GM15510 (cell line): ENCODE measurements around the gene POU3F1.

Experiments used
- POLR2A ChIP-seq: IDR thresholded peaks from 3 replicates; pipeline ENCODE4 v1.6.1; 2011; ENCODE audit warnings: borderline replicate concordance; ENCODE audit not compliant: insufficient read length; ENCODE audit errors: extremely low read depth

POU3F1 gene

DNA sequence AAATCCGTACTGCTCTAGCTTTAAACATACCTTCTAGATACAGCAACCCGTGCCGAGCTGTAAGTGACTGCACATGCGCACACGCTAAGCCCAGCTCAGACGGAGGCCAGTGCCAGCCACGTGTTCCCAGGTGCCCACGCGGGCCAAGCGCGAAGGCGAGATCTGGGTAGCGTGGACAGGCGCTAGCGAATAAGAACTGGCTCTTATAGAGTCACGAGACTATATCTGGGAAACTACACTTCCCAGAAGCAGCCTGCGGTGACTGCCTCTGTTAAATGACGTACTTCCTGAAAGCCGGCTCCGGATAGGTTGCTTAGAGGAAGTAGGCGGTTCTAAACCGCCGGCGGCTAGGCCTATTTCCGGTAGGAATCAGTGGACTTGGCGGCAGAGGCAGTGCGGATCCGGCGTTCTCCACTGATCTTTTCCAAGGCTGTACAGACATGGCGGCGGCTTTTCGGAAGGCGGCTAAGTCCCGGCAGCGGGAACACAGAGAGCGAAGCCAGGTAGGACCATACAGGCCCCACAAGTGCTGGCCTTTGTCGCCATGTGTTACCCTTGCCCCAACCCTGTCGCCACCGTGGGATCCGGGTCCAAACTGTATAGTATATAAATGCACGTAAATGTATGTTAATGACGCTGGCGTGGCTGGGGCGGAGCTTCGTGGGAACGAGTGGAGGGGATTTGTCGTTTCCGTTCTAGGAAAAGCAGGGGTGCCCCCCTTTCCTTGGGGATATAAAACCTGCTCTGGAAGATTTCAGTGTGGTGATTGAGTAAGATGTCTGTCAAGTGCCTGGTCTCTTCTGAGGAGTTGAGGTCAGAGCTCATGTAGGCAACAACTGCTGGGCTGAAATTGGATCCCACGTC, 34.0 kb downstream of the POU3F1 start, which contains the start of gene UTP11:
TSS of gene UTP11 (plus strand) at position 372 of the 864 bp plus-strand sequence. CDS start at position 441, 69 bp downstream.
- peak; percentile 74 for TF ChIP-seq POLR2A

DNA sequence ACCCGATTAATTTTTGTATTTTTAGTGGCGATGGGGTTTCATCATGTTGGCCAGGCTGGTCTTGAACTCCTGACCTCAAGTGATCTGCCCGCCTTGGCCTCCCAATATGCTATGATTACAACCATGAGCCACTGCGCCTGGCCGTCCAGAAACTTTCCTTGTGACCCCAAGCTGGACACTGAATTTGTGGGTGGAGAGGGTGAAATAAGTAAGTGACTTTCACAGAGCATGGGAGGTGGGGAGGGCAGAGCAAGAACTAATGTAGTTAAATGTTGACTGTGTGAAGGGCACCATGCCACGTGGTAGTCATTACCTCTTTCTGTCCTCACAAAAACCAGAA, 36.8 kb downstream of the POU3F1 start:
- no peak for TF ChIP-seq POLR2A

DNA sequence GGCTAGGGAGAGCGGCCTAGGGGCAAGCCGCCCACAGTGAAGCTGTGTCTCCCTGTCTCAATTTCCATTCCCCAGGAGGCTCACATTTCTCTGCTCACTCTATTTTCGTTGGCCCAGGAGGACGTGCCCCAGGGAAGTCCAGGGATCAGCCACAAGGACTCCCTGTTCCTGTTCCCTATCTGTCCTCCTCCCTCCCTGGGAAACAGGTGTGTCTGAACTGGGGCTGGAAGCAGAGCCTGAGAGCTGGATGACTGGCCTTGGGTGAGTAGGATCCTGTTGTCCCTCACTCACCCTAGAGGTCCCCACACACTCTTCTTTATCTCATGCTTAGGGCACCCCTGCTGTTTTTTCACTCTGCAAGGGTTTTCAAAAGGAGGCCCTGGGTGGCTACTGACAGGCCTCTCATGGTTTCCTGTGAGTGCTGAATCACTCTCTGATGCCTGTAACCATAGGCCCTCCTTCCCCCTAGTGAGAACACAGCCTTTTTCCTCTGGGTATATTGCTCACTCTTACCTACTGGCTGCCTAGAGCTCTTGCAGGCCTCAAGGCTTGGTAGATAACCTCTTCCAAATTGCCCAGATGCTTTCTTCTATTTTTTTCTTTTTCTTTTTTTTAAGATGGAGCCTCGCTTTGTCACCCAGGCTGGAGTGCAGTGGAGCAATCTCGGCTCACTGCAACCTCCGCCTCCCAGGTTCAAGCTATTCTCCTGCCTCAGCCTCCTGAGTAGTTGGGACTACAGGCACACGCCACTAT, 37.3 kb downstream of the POU3F1 start:
- TF ChIP-seq POLR2A = no peak

- no peak for TF ChIP-seq POLR2A
These were observed 40.4 kb downstream of the POU3F1 start for GRCh38 chr1:38006008-38006828.

DNA sequence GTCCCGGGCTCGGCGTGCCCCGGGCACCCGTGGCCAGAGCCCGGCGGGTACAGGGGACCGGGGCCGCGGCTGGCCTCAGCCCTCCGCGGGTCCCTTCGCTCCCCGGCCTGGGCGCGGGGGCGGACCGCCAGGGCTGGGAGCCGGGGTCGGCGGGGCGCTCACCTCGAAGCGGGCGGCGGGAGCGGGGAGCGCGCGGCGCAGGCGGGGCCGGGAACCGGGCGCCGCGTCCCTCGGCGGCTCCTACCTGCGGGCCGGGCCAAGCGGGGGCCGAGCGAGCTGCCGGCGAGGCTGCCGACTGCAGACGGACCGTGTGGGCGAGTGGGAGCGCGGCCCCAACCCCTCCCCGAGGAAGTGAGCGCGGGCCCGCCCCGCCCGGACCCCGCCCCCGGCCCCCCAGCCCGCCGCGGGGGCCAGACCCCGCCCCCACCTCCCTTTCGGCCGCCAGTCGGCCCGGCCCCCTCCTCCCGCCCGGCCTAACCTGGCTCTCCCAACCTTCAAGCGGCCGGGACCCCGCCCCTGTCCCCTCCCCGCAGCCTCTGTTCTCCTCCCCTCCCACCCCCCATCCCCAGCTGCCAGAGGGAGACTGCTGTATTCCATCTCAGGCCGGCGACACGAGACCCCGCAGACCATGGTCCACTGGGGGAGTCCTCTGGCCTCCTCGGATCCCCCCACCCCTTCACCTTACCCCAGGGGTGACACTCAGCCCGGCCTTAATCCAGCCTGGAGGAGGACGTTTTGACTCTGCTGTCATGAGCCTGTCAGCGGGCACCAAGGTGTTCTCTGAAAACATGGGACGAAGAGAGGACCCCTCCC, 41.2 kb downstream of the POU3F1 start, which contains the start of gene FHL3:
TSS of gene FHL3 (minus strand) at position 320 of the 813 bp plus-strand sequence. CDS start 6,102 bp downstream, outside the sequence.
- TF ChIP-seq POLR2A = peak; percentile 86

GRCh38 chr1:38004284-38005108, 42.1 kb downstream of the POU3F1 start:
- TF ChIP-seq POLR2A = peak; percentile 14

DNA sequence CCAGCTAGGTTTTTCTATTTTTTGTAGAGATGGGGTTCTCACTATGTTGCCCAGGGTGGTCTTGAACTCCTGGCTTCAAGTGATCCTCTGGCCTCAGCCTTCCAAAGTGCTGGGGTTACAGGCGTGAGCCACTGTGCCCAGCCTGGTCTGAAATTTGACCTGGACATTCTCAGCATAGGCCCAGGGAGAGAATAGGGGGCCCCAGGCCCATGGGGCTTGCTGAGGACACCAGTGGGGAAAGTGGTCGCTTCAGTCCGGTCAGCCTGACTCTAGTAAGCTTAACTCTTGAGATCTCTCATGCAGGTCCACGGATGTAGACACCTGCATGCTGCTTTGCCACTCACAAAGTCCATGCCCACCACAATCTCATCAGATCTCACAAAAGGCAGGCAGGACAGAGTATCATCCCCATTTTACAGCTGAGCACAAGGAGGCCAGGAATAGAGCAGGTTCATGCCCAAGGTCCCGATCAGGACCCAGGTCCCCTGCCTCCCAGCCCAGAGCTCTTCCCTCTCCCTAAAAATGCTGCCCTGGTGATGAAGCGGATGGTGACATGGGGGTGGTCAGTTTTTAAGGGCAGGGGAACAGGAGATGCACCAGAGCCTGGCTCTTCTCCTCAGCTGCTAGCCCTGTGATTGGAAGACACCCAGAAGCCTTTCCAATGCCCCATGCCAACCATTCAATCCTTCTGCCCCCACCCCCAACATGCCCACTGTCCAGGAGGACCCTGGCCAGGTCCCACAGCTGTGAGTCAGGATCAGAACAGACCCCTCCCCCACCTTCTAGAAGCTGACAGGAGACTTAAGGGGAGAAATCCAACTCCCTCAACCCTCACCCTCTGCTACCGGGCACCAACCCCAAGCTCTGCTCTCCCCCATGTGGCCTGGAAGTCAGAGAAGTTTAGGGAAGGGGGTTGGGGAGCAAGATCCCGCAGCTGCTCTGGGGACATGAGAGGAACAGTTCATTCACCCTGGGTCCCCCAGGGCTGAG, 43.0 kb downstream of the POU3F1 start:
- TF ChIP-seq POLR2A = peak; percentile 19

DNA sequence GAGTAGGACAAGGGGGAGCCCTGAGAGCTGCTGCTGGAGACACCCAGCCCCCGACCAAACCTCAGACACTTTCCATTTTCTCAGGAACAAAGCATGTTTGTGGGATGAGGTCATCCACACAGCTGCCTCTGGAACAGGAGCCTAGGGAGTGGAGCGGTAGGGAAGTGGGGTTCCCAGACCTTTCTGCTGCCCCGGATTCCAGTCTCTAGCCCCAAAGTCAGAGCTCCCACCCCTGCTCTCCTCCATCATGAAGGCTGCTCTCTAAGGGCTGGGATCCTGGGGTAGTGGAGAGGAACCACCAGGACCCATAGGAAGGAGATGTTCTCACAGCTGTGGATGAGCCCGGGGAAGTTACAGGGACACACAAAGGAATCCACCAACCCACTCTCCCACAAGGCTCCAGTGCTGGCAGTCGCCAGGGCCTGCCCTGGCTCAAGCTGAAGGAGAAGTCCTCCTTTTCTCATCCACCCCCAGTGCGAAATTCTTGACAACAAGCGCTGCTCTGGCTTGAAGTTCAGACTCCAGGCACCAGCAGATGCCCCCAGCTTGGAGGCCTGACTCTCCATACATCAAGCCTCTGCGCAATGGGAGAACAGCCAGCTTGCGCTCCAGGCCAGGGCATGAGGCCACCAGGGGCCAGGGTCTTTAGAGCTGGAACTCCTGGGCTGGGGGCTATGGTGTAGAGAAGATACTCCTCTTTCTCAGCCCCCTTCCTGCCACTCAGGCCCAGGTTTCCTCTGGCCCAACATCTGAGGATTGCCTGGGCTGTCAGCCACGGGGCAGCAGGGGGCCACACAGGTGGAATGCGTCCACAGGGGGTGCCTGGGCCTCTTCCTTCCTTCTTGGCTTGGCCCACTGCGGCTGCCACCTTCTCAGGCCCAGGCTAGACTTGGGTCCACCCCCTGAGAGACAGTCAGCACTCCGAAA, 45.8 kb downstream of the POU3F1 start:
- no peak for TF ChIP-seq POLR2A

DNA sequence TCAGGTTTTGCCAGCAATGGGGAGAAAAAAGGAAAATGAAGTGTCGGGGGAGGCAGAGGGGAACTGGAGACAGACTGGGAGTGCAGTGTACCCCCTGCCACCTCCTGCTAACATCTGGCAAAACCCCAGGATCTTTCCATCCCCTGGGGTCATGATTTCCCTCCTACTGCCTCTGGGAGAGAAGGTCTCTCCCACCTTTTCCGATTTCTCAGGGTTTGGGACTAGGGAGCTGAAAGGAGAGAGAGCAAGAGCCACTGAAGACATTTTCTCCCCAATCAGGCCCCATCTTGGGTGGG, 46.4 kb downstream of the POU3F1 start:
- no peak for TF ChIP-seq POLR2A

DNA sequence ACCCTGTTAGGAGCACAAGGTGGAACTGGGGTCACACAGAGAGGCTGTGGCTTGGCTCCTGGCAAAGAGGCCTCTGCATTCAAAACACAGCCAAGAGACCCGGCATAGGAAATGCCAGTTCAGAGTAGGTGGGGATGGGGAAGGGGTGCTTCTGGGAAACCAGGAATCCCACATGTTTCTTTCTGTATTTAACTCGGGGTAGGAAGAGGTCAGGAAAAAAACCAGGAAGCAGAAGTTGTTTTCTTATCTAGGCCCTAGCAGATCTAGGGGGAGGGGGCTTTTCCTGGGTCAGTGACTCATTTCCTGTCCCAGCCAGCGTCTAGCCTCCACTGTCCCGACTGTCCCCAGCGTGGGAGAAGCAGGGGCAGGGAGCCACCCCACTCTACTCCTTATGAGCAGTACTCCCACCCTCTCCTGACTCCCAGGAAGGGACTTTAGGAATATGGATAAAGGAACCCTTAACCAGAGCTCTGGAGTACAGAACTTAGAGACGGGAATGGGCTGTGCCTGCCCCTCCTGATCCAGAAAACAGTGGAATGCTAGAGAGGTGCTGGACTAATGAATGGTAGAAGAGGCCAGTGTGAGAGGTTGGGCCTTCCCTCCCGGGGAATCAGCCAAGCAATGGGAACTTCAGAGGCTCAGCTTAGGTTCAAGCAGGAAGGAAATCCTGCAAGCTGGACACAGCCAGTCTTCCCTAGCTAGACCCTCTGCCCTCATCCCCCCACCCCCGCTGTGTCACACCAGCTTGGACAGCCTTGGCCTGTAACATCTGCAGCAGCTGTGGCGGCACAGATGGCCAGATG, 47.0 kb downstream of the POU3F1 start:
- no peak for TF ChIP-seq POLR2A
